ENCODE data around the gene SLC35F6. TPM values are rescaled to one million over a fixed set of nuclear protein-coding genes. Genes with fewer than 3 reads are reported as not detected.

SLC35F6 gene
- total and polyA plus RNA-seq, 2 donors, result 12.4 to 18.8 TPM

DNA sequence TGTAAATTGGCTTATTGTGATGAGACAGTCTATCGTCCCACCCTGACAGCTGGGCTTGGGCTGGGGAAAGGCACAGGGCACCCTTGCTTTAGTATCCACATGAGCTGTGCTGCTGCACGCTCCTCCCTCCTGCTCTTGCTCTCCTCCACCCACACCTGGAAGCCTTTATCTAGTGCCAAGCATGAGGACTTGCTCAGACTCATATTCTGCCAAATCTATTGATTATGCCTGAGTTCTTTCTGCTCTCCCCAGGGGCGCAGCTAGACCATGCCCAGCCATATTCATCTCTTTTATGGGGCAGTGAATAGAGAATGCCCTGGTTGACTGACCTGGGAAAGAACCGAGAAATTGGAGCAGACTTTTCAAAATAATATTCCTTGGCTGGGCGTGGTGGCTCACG, 54.9 kb downstream of the SLC35F6 start:
- no peak overlapping the region for H3K27ac ChIP-seq (ENCODE audit: low read depth)
- no peaks in the 10 kb centered on the region for H3K4me1 ChIP-seq (ENCODE audit: insufficient read depth)
- H3K4me3 ChIP-seq (ENCODE audit: low read depth, low read length), result no peak overlapping the region
- no peak for DNase-seq (ENCODE audit: extremely low spot score)
- no peaks in the 10 kb centered on the region for H3K36me3 ChIP-seq (ENCODE audit: insufficient read depth)
- 76% methylated on average over 6 of the region's 6 CpGs for WGBS

GRCh38 chr2:26820932-26821331, 56.8 kb downstream of the SLC35F6 start:
- Histone ChIP-seq H3K36me3 (ENCODE audit: insufficient read depth) (no peaks in the 10 kb centered on the region), H3K27ac (ENCODE audit: low read depth) (no peak overlapping the region), H3K4me1 (ENCODE audit: insufficient read depth) (no peaks in the 10 kb centered on the region), H3K4me3 (ENCODE audit: low read depth, low read length) (no peak overlapping the region)
- WGBS, result 83% methylated on average over 7 of the region's 7 CpGs
- no peak for DNase-seq (ENCODE audit: extremely low spot score)

- H3K4me1 ChIP-seq (ENCODE audit: insufficient read depth), result no peaks in the 10 kb centered on the region
- no peak for DNase-seq (ENCODE audit: extremely low spot score)
- H3K27ac ChIP-seq (ENCODE audit: low read depth), result no peak overlapping the region
- WGBS, result 69% methylated on average over 6 of the region's 6 CpGs
- no peak overlapping the region for H3K4me3 ChIP-seq (ENCODE audit: low read depth, low read length)
- H3K36me3 ChIP-seq (ENCODE audit: insufficient read depth), result no peaks in the 10 kb centered on the region
Measured at GRCh38 chr2:26822877-26823276, 58.8 kb downstream of the SLC35F6 start.

Other genes with a start within 250 kb of the SLC35F6 start
- gene CIB4, start 122.9 kb upstream of the SLC35F6 start, total RNA-seq, result not detected
- not detected for gene CIB4, start 122.9 kb upstream of the SLC35F6 start, polyA plus RNA-seq
- 4.7 TPM for gene KCNK3, start 71.6 kb upstream of the SLC35F6 start, total RNA-seq
- gene KCNK3, start 71.6 kb upstream of the SLC35F6 start, polyA plus RNA-seq, result 11.4 TPM
- gene CENPA, start 21.8 kb downstream of the SLC35F6 start, total RNA-seq, result 6.1 TPM
- gene CENPA, start 21.8 kb downstream of the SLC35F6 start, polyA plus RNA-seq, result 0.53 TPM
- gene DPYSL5, start 83.8 kb downstream of the SLC35F6 start, total RNA-seq, result 1.2 TPM
- 0.43 TPM for gene DPYSL5, start 83.8 kb downstream of the SLC35F6 start, polyA plus RNA-seq
- 3.2 TPM for gene MAPRE3, start 206.4 kb downstream of the SLC35F6 start, total RNA-seq
- gene MAPRE3, start 206.4 kb downstream of the SLC35F6 start, polyA plus RNA-seq, result 24.4 TPM